22Rv1 (cell line): ENCODE results near the gene GNAI3.

Source experiments
- CTCF ChIP-seq: fragments of 450-650 bp; IDR thresholded peaks from 2 replicates; pipeline ENCODE4 v1.5.1; 2017; ENCODE audit warnings: mild to moderate bottlenecking
- ZFX ChIP-seq: fragments of 450-650 bp; IDR thresholded peaks from 2 replicates; pipeline ENCODE4 v1.6.1; 2017; ENCODE audit warnings: antibody characterized with exemption, borderline replicate concordance

- TF ChIP-seq CTCF (no peak), ZFX (no peak)
Observed at GRCh38 chr1:109657395-109657794, 109.0 kb downstream of the GNAI3 start.
